K562 (cell line): ENCODE results near the gene SAP25. TPM values are rescaled to one million over a fixed set of nuclear protein-coding genes. Genes with fewer than 3 reads are reported as not detected.

ENCODE experiments used
- ATAC-seq: fragments of 200-7000 bp; cut with Tn5 transposase; 3 replicates; pipeline ENCODE4 v1.9.1; 2020; ENCODE audit warnings: moderate library complexity
- BruUV-seq: library from RNA; stranded (reverse); fragments of 400-500 nt; replicated peaks from 2 replicates; lab custom pipeline; 2021; lab: Mats Ljungman, UMichigan
- CTCF ChIA-PET: fragments of 300-600 bp; formaldehyde crosslinking; extraction: SDS; loops from one replicate; lab custom pipeline; 2021; ENCODE audit warnings: low intra/inter-chr PET ratio; lab: Yijun Ruan, JAX
- POLR2A ChIA-PET: fragments of 300-600, 350-650 bp; sonication (Branson Sonifier 250); formaldehyde crosslinking; extraction: SDS; loops from one replicate; lab custom pipeline; 2021; ENCODE audit warnings: antibody characterized with exemption, inconsistent platforms; lab: Yijun Ruan, JAX
- DNase-seq, 4 experiments: peaks; one replicate each; pipeline versions ENCODE4 v3.0.0 to v3.0.0-alpha.2; 2011 to 2018; ENCODE audit warnings: low spot score in 3 of 4, mixed read lengths in 3 of 4; ENCODE audit errors: extremely low read depth in 1 of 4
- FAIRE-seq: peaks from 2 replicates; lab custom pipeline; 2011; peaks lifted over from hg19 to GRCh38; lab: Jason Lieb, UNC
- H2AFZ ChIP-seq: 2 replicates; pipeline ENCODE4 v1.6.0; 2011; ENCODE audit warnings: low read depth, low read length, control low read depth, inconsistent platforms
- H3K27ac ChIP-seq: fragments of 200-600 bp; 3 replicates; pipeline ENCODE4 v1.8.0; 2011; ENCODE audit warnings: low read depth, mild to moderate bottlenecking, control low read depth, inconsistent platforms, low read length, moderate library complexity, mixed read lengths; ENCODE audit errors: extremely low read depth
- H3K27me3 ChIP-seq, 2 experiments: fragments of 300-600 bp in 1 of 2; 2 replicates in 1 of 2; 3 replicates in 1 of 2; pipeline versions ENCODE4 v1.6.0 to v1.8.0; 2011; ENCODE audit warnings: inconsistent platforms in 2 of 2, low read length in 2 of 2, mild to moderate bottlenecking in 1 of 2, mixed read lengths in 1 of 2, moderate library complexity in 1 of 2; ENCODE audit not compliant: control insufficient read depth in 2 of 2, insufficient read depth in 2 of 2
- H3K36me3 ChIP-seq: fragments of 300-600 bp; 3 replicates; pipeline ENCODE4 v1.8.0; 2011; ENCODE audit warnings: mild to moderate bottlenecking, low read length, inconsistent platforms; ENCODE audit not compliant: control insufficient read depth, insufficient read depth
- H3K4me1 ChIP-seq, 2 experiments: fragments of 200-600 bp in 1 of 2; replicated peaks in 1 of 2; 2 replicates in 1 of 2; 3 replicates in 1 of 2; pipeline versions ENCODE4 v1.5.1 to v1.8.0; 2011; ENCODE audit warnings: inconsistent platforms in 2 of 2, low read length in 2 of 2, mild to moderate bottlenecking in 1 of 2, mixed read lengths in 1 of 2, moderate library complexity in 1 of 2; ENCODE audit not compliant: control insufficient read depth in 2 of 2, insufficient read depth in 2 of 2
- H3K4me2 ChIP-seq: 2 replicates; pipeline ENCODE4 v1.6.1; 2011; ENCODE audit warnings: low read length, control low read depth, inconsistent platforms, mixed read lengths; ENCODE audit not compliant: insufficient read depth
- H3K4me3 ChIP-seq: fragments of 200-600 bp; sonication (generic), shearing (Covaris generic); 2 replicates; pipeline ENCODE4 v1.5.1; 2016; ENCODE audit warnings: control low read depth, inconsistent platforms
- H3K79me2 ChIP-seq: fragments of 200-600 bp; 3 replicates; pipeline ENCODE4 v1.8.0; 2011; ENCODE audit warnings: low read length, inconsistent platforms; ENCODE audit not compliant: control insufficient read depth, insufficient read depth
- H3K9ac ChIP-seq, 2 experiments: 2 replicates each; pipeline versions ENCODE4 v1.6.0 to v1.6.1; 2011; ENCODE audit warnings: low read depth in 2 of 2, low read length in 2 of 2, control low read depth in 1 of 2, inconsistent platforms in 1 of 2, mild to moderate bottlenecking in 1 of 2, mixed read lengths in 1 of 2; ENCODE audit not compliant: insufficient read depth in 1 of 2
- H3K9me1 ChIP-seq: one replicate; pipeline ENCODE4 v1.6.0; 2011; ENCODE audit warnings: inconsistent platforms, mild to moderate bottlenecking, low read length, moderate library complexity; ENCODE audit not compliant: control insufficient read depth, insufficient read depth
- H3K9me3 ChIP-seq: replicated peaks from 2 replicates; pipeline ENCODE4 v1.5.1; 2011; ENCODE audit warnings: low read depth, low read length, inconsistent platforms; ENCODE audit not compliant: control insufficient read depth, insufficient read depth
- H4K20me1 ChIP-seq: replicated peaks from 2 replicates; pipeline ENCODE4 v1.6.1; 2011; ENCODE audit warnings: low read length, inconsistent platforms, mixed read lengths; ENCODE audit not compliant: control insufficient read depth, insufficient read depth
- RAD21 ChIP-seq, 2 experiments: fragments of 250-450 bp in 1 of 2; fragments of 450-650 bp in 1 of 2; sonication (Bioruptor Pico) in 1 of 2; formaldehyde crosslinking in 1 of 2; IDR thresholded peaks in 1 of 2; conservative IDR thresholded peaks in 1 of 2; 2 replicates each; pipeline versions ENCODE4 v1.4.0 to v1.8.0; 2020 to 2022; ENCODE audit warnings: mild to moderate bottlenecking in 2 of 2, moderate library complexity in 1 of 2
- RCOR1 ChIP-seq, 2 experiments: IDR thresholded peaks; 2 replicates each; pipeline ENCODE4 v1.6.1; 2012; ENCODE audit warnings: low read depth in 2 of 2, low read length in 2 of 2, borderline replicate concordance in 1 of 2, improper control_type of control experiment in 1 of 2
- RERE ChIP-seq: sonication (generic); formaldehyde crosslinking; IDR thresholded peaks from 2 replicates; pipeline ENCODE4 v1.8.0; 2023; ENCODE audit warnings: missing genetic modification reagents, mild to moderate bottlenecking, borderline replicate concordance
- ZBTB7A ChIP-seq: IDR thresholded peaks from 2 replicates; pipeline ENCODE4 v1.6.1; 2011; ENCODE audit warnings: low read depth, mild to moderate bottlenecking, low read length, moderate library complexity, borderline replicate concordance; ENCODE audit not compliant: control insufficient read depth
- ZFP30 ChIP-seq: fragments of 250-450 bp; sonication (Bioruptor Pico); IDR thresholded peaks from 2 replicates; pipeline ENCODE4 v1.8.0; 2022; ENCODE audit warnings: moderate library complexity, mild to moderate bottlenecking, inconsistent platforms, borderline replicate concordance
- ZNF197 ChIP-seq: fragments of 200-800 bp; sonication (Bioruptor generic); IDR thresholded peaks from 2 replicates; pipeline ENCODE4 v1.6.1; 2016; ENCODE audit warnings: low read depth, missing genetic modification characterization, missing compliant biosample characterization
- ZNF282 ChIP-seq: sonication (generic); formaldehyde crosslinking; IDR thresholded peaks from 2 replicates; pipeline ENCODE4 v1.8.1; 2023; ENCODE audit warnings: missing genetic modification reagents
- WGBS: fragments of 100-300 bp; shearing (Covaris generic); methylation state at CpG from one replicate; pipeline ENCODE4 v1.1.6; 2016; ENCODE audit warnings: low coverage, mixed read lengths; ENCODE audit not compliant: insufficient coverage; ENCODE audit errors: missing lambda C conversion rate; 5-methylcytosine and 5-hydroxymethylcytosine counted together
- in situ Hi-C: fragments of 300-500 bp; cut with MboI; formaldehyde crosslinking; loops from 4 replicates; pipeline ENCODE4 v1.15.0; 2018; ENCODE audit warnings: inconsistent platforms, mixed read lengths
- intact Hi-C: fragments of 100-400 bp; cut with micrococcal nuclease; formaldehyde crosslinking; loops from 2 replicates; pipeline ENCODE4 v1.14.2; 2022
- polyA plus RNA-seq, 8 experiments: library from polyadenylated mRNA; depleted of rRNA in 4 of 8; stranded (reverse) in 5 of 8; unstranded in 3 of 8; fragments of >200 nt; fragmentation: Nextera tagmentation in 2 of 8; fragmentation: Illumina TruSeq in 1 of 8; extraction: Ambion mirVana in 2 of 8; extraction: Trizol in 1 of 8; gene quantifications; 2 replicates each; pipeline versions ENCODE4 v1.2.1 to v1.2.3, GENCODE V29; 2011 to 2014; ENCODE audit warnings: inconsistent platforms in 1 of 8, missing spikeins in 1 of 8
- total RNA-seq, 7 experiments: library from RNA; depleted of rRNA in 6 of 7; stranded (reverse); fragments of >200 nt in 6 of 7; fragmentation: Illumina TruSeq in 2 of 7; extraction: Trizol in 2 of 7; gene quantifications; 2 replicates each; pipeline versions ENCODE4 v1.2.1 to v1.2.3, GENCODE V29; 2011 to 2021; ENCODE audit warnings: low replicate concordance in 1 of 7

SAP25 gene
- total and polyA plus RNA-seq, 9 of the 15 experiments (the other 6 are each of a cell fraction or from before 2014, with no cell fraction given), result 0.13 to 5.3 (median 0.78) TPM; not detected in 1

- ChIA-PET POLR2A (interaction anchor here (0.7 to 1.2 kb wide), 4 partner anchors 14 to 40 kb away, joined by 3 to 5 read pairs (median 4); partner anchors contain the start of gene MOSPD3), CTCF (no interaction called here)
- 84% methylated on average over 7 of the region's 7 CpGs for WGBS
- TF ChIP-seq ZNF282 (no peak), ZBTB7A (0 out of 2 replicates have a peak, but pooled peaks have one; percentile 27)
- Histone ChIP-seq H3K9ac (peak overlapping the region in 1 of 2 experiments; percentile 15; a peak in 1 of 4 replicates), H4K20me1 (peaks cover 11% of the 10 kb centered on the region), H3K27ac (no peak overlapping the region), H3K9me1 (peaks cover 7% of the 10 kb centered on the region), H2AFZ (no peak overlapping the region), H3K27me3 (no peaks in the 10 kb centered on the region), H3K79me2 (peaks cover 15% of the 10 kb centered on the region), H3K4me1 (peaks cover 7 to 40% of the 10 kb centered on the region in 2 experiments; a peak in 4 of 5 replicates), H3K36me3 (peaks cover 2% of the 10 kb centered on the region; the same call in 1 of the 3 replicates), H3K4me3 (no peak overlapping the region), H3K4me2 (no peak overlapping the region), H3K9me3 (no peaks in the 10 kb centered on the region)
- DNase-seq (no peak), ATAC-seq (no peak), FAIRE-seq (no peak)
- intact Hi-C loops (no loop called here), in situ Hi-C loops (no loop called here)
- BruUV-seq, result no TSS peak
These were observed 15.7 kb upstream of the SAP25 start for GRCh38 chr7:100589341-100589947.

- BruUV-seq, result no TSS peak
- Histone ChIP-seq H3K4me2 (no peak overlapping the region), H3K27me3 (no peaks in the 10 kb centered on the region), H3K36me3 (peaks cover 8% of the 10 kb centered on the region; the same call in 1 of the 3 replicates), H3K79me2 (peaks cover 24% of the 10 kb centered on the region), H3K9ac (no peak overlapping the region), H2AFZ (no peak overlapping the region), H4K20me1 (peaks cover 18% of the 10 kb centered on the region), H3K27ac (no peak overlapping the region), H3K9me1 (peaks cover 12% of the 10 kb centered on the region), H3K9me3 (no peaks in the 10 kb centered on the region), H3K4me1 (peaks cover 18 to 49% of the 10 kb centered on the region in 2 experiments), H3K4me3 (no peak overlapping the region)
- ChIA-PET POLR2A (interaction anchor here (0.5 to 1.2 kb wide), 10 partner anchors 14 to 625 kb away, joined by 3 to 5 read pairs (median 3); partner anchors contain the start of genes AGFG2, MOSPD3, PCOLCE and TSC22D4), CTCF (interaction anchor here (0.6 to 1.1 kb wide), 3 partner anchors 24 to 120 kb away, joined by 4 to 5 read pairs (median 4); no protein-coding TSS in a partner anchor)
- in situ Hi-C loops (no loop called here), intact Hi-C loops (no loop called here)
- ATAC-seq (no peak), DNase-seq (peak; percentile 50 to 70 (median 62)), FAIRE-seq (peak; percentile 77)
- WGBS, result 6% methylated on average over 1 of the region's 1 CpG
- no peak for TF ChIP-seq ZFP30
- no peak for TF ChIP-seq ZBTB7A
- TF ChIP-seq RAD21 (CRISPR knock-in tag; conservative IDR thresholded peaks at IDR 0.05 in 1 of 2, IDR thresholded peaks at IDR 0.05 in 1 of 2), result peak; percentile 49 to 63
- TF ChIP-seq ZNF197 (CRISPR knock-in tag), result no peak
- 0 out of 4 replicates have a peak, but pooled peaks of 1 of the 2 experiments have one; percentile 16 for TF ChIP-seq RCOR1 (IDR thresholded peaks at IDR 0.05; ENCODE audit: borderline replicate concordance in 1 of 2, low read depth in 2 of 2, low read length in 2 of 2)
- no peak for TF ChIP-seq RERE (CRISPR knock-in tag)
These were observed 14.7 kb upstream of the SAP25 start for GRCh38 chr7:100588438-100588837.
